Esophagus squamous epithelium (tissue), 4 donors: ENCODE measurements around the gene DNAJC1.

Source experiments
- POLR2A ChIP-seq, 4 donors: fragments of 450-650 bp; IDR thresholded peaks; one replicate each; pipeline ENCODE4 v1.6.1; 2017; ENCODE audit warnings: antibody characterized with exemption in 4 of 4, mild to moderate bottlenecking in 4 of 4, moderate library complexity in 3 of 4
- TF ChIP-seq, protein P1 (sequence below), 6 experiments: fragments of 450-650 bp in 4 of 6; fragments of 200-600 bp in 2 of 6; sonication (generic) in 2 of 6; IDR thresholded peaks; one replicate each; pipeline ENCODE4 v1.5.1; 2016 to 2019; ENCODE audit warnings: antibody characterized with exemption in 6 of 6, mild to moderate bottlenecking in 4 of 6, moderate library complexity in 4 of 6

DNA sequence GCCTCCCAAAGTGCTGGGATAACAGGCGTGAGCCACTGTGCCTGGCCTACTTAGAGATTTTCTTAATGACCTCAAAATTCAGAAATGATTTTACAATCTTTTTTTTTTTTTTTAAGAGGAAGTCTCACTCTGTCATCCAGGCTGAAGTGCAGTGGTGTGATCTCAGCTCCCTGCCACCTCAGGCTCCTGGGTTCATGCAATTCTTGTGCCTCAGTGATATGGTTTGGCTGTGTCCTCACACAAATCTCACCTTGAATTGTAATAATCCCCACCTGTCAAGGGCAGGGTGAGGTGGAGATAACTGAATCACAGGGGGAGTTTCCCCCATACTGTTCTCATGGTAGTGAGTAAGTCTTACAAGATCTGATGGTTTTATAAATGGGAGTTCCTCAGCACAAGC is 159.9 kb downstream of the DNAJC1 start:
- TF ChIP-seq, protein P1, sequence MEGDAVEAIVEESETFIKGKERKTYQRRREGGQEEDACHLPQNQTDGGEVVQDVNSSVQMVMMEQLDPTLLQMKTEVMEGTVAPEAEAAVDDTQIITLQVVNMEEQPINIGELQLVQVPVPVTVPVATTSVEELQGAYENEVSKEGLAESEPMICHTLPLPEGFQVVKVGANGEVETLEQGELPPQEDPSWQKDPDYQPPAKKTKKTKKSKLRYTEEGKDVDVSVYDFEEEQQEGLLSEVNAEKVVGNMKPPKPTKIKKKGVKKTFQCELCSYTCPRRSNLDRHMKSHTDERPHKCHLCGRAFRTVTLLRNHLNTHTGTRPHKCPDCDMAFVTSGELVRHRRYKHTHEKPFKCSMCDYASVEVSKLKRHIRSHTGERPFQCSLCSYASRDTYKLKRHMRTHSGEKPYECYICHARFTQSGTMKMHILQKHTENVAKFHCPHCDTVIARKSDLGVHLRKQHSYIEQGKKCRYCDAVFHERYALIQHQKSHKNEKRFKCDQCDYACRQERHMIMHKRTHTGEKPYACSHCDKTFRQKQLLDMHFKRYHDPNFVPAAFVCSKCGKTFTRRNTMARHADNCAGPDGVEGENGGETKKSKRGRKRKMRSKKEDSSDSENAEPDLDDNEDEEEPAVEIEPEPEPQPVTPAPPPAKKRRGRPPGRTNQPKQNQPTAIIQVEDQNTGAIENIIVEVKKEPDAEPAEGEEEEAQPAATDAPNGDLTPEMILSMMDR (IDR thresholded peaks at IDR 0.05), result no peak
- no peak for TF ChIP-seq POLR2A (IDR thresholded peaks at IDR 0.05)
